HCT116 (cell line): ENCODE results near the gene HTR3B. TPM values are rescaled to one million over a fixed set of nuclear protein-coding genes. Genes with fewer than 3 reads are reported as not detected.
"Not testable (repeated sequence)": the region's sequence is repeated elsewhere in the genome, so short reads cannot be mapped to it uniquely, and the experiment has no call there.

ENCODE experiments used
- ATAC-seq: fragments of 200-7000 bp; cut with Tn5 transposase; 2 replicates; pipeline ENCODE4 v1.9.1; 2020; ENCODE audit warnings: mild to moderate bottlenecking, moderate library complexity
- BruUV-seq: library from RNA; stranded (reverse); fragments of 400-500 nt; replicated peaks from 2 replicates; lab custom pipeline; 2021; lab: Mats Ljungman, UMichigan
- CTCF ChIA-PET: fragments of 300-600 bp; sonication (Branson Sonifier 250); formaldehyde crosslinking; loops from one replicate; lab custom pipeline; 2021; ENCODE audit warnings: antibody characterized with exemption; lab: Charles Lee
- POLR2A ChIA-PET: fragments of 300-600, 350-600 bp; sonication (Branson Sonifier 250); formaldehyde crosslinking; loops from one replicate; lab custom pipeline; 2021; ENCODE audit warnings: antibody characterized with exemption; lab: Charles Lee
- RAD21 ChIA-PET, 2 experiments: fragments of 300-600 bp; sonication (Branson Sonifier 250); formaldehyde crosslinking; loops; one replicate each; lab custom pipeline; 2023; ENCODE audit warnings: low total read pairs in 2 of 2; ENCODE audit not compliant: uncharacterized antibody in 2 of 2, unreplicated experiment in 2 of 2, low non-redundant PET in 1 of 2; lab: Charles Lee
- DNase-seq: peaks from one replicate; pipeline ENCODE4 v3.0.0-alpha.2; 2010; ENCODE audit warnings: low read depth, low spot score
- H2AFZ ChIP-seq: fragments of 200-600 bp; shearing (Covaris generic), sonication (generic); 2 replicates; pipeline ENCODE4 v1.6.1; 2017; ENCODE audit warnings: low read depth, mixed run types, mixed read lengths, antibody characterized with exemption, low read length; ENCODE audit not compliant: poor library complexity, severe bottlenecking
- H3K27ac ChIP-seq: 2 replicates; pipeline ENCODE4 v1.5.1; 2012; ENCODE audit warnings: low read depth, low read length
- H3K27me3 ChIP-seq: fragments of 200-600 bp; sonication (generic); 2 replicates; pipeline ENCODE4 v1.6.1; 2016; ENCODE audit warnings: mixed run types, low read length, mixed read lengths; ENCODE audit not compliant: insufficient read depth
- H3K36me3 ChIP-seq, 2 experiments: fragments of 200-500 bp in 1 of 2; fragments of 200-600 bp in 1 of 2; sonication (Bioruptor generic) in 1 of 2; sonication (generic) in 1 of 2; 2 replicates each; pipeline versions ENCODE4 v1.5.1 to v1.6.1; 2014 to 2016; ENCODE audit warnings: low read length in 2 of 2, inconsistent platforms in 1 of 2, mixed read lengths in 1 of 2, mixed run types in 1 of 2; ENCODE audit not compliant: insufficient read depth in 2 of 2, control insufficient read depth in 1 of 2
- H3K4me1 ChIP-seq, 2 experiments: fragments of 200-600 bp in 1 of 2; sonication (generic) in 1 of 2; 2 replicates each; pipeline versions ENCODE4 v1.5.1 to v1.6.1; 2012 to 2017; ENCODE audit warnings: low read length in 2 of 2, inconsistent platforms in 1 of 2, mild to moderate bottlenecking in 1 of 2, mixed read lengths in 1 of 2, mixed run types in 1 of 2, moderate library complexity in 1 of 2; ENCODE audit not compliant: insufficient read depth in 2 of 2, control insufficient read depth in 1 of 2
- H3K4me2 ChIP-seq: fragments of 200-600 bp; sonication (generic); 2 replicates; pipeline ENCODE4 v1.6.1; 2017; ENCODE audit warnings: mixed run types, low read length, mixed read lengths
- H3K4me3 ChIP-seq, 2 experiments: fragments of 200-600 bp in 1 of 2; sonication (generic) in 1 of 2; replicated peaks in 1 of 2; 2 replicates each; pipeline ENCODE4 v1.5.1; 2011 to 2016; ENCODE audit warnings: low read length in 2 of 2, control low read depth in 1 of 2, low read depth in 1 of 2, mild to moderate bottlenecking in 1 of 2, mixed read lengths in 1 of 2, mixed run types in 1 of 2
- H3K79me2 ChIP-seq: fragments of 200-600 bp; sonication (generic); 2 replicates; pipeline ENCODE4 v1.6.1; 2017; ENCODE audit warnings: mild to moderate bottlenecking, mixed run types, low read length, moderate library complexity, mixed read lengths; ENCODE audit not compliant: insufficient read depth
- H3K9ac ChIP-seq: fragments of 200-600 bp; sonication (generic); 2 replicates; pipeline ENCODE4 v1.6.1; 2016; ENCODE audit warnings: low read length, mixed read lengths
- H3K9me2 ChIP-seq: fragments of 200-600 bp; sonication (generic), shearing (Covaris generic); 2 replicates; pipeline ENCODE4 v1.6.1; 2017; ENCODE audit warnings: mixed run types, mild to moderate bottlenecking, moderate library complexity; ENCODE audit not compliant: insufficient read depth
- H3K9me3 ChIP-seq, 2 experiments: fragments of 200-500 bp in 1 of 2; fragments of 200-600 bp in 1 of 2; sonication (Bioruptor generic) in 1 of 2; sonication (generic) in 1 of 2; 2 replicates each; pipeline ENCODE4 v1.6.1; 2014 to 2017; ENCODE audit warnings: low read length in 2 of 2, mixed read lengths in 2 of 2, inconsistent platforms in 1 of 2, low read depth in 1 of 2, mild to moderate bottlenecking in 1 of 2, mixed run types in 1 of 2, moderate library complexity in 1 of 2; ENCODE audit not compliant: control insufficient read depth in 1 of 2, insufficient read depth in 1 of 2
- H4K20me1 ChIP-seq: fragments of 200-600 bp; sonication (generic), shearing (Covaris generic); 2 replicates; pipeline ENCODE4 v1.6.1; 2017; ENCODE audit warnings: mixed run types, mild to moderate bottlenecking, moderate library complexity; ENCODE audit not compliant: insufficient read depth
- EGR1 ChIP-seq: IDR thresholded peaks from 2 replicates; pipeline ENCODE4 v1.6.1; 2012; ENCODE audit warnings: low read depth
- EZH2phosphoT487 ChIP-seq: fragments of 200-600 bp; IDR thresholded peaks from 2 replicates; pipeline ENCODE4 v1.6.1; 2018; ENCODE audit warnings: antibody characterized with exemption, borderline replicate concordance
- JUND ChIP-seq: IDR thresholded peaks from 2 replicates; pipeline ENCODE4 v1.6.1; 2012
- POLR2A ChIP-seq: IDR thresholded peaks from 2 replicates; pipeline ENCODE4 v1.7.0; 2011; ENCODE audit warnings: borderline replicate concordance; ENCODE audit not compliant: insufficient read depth, insufficient read length; ENCODE audit errors: extremely low read depth
- RAD21 ChIP-seq: IDR thresholded peaks from 2 replicates; pipeline ENCODE4 v1.6.1; 2012; ENCODE audit warnings: low read depth, mild to moderate bottlenecking
- SP1 ChIP-seq: IDR thresholded peaks from 2 replicates; pipeline ENCODE4 v1.6.1; 2012; ENCODE audit warnings: low read depth
- intact Hi-C: fragments of 100-400 bp; cut with micrococcal nuclease; formaldehyde crosslinking; loops from 2 replicates; pipeline ENCODE4 v1.10.0; 2022
- total RNA-seq: library from RNA; stranded (reverse); gene quantifications from one replicate; pipeline ENCODE4 v1.2.1, GENCODE V29; 2021; ENCODE audit not compliant: unreplicated experiment
- TF ChIP-seq, protein P1 (sequence below): IDR thresholded peaks from 2 replicates; pipeline ENCODE4 v1.6.1; 2011; ENCODE audit warnings: mild to moderate bottlenecking, low read length, moderate library complexity; ENCODE audit not compliant: insufficient replicate concordance; ENCODE audit errors: extremely low read depth
- TF ChIP-seq, protein P2 (sequence below): IDR thresholded peaks from 2 replicates; pipeline ENCODE4 v1.6.1; 2012

HTR3B gene
- total RNA-seq, 1 experiment from 2014 or later: not detected

DNA sequence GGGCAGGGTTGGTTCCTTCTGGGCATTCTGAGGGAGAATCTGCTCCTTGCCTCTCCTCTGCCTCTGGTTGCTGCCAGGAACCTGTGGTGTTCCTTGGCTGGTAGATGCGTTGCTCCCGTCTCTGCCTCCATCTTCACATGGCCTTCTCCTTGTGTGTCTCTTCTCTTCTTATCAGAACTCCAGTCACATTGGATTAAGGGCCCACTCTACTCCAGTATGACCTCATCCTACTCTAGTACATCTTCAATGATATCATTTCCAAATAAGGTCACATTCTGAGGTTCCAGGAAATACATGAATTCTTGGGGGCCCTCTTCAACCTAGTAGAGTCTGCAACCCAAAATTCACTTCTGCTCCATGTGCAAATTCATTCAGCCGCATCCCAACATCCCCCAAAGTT, 33.3 kb downstream of the HTR3B start:
- Histone ChIP-seq H3K9me2 (no peaks in the 10 kb centered on the region), H3K27me3 (0 out of 2 replicates have a peak, but pooled peaks cover 17% of the 10 kb centered on the region), H3K4me1 (no peaks in the 10 kb centered on the region)
- intact Hi-C loops: no loop called here
- TF ChIP-seq JUND (no peak), RAD21 (no peak), SP1 (no peak), EGR1 (no peak), POLR2A (no peak), EZH2phosphoT487 (no peak)
- TF ChIP-seq, protein P1, sequence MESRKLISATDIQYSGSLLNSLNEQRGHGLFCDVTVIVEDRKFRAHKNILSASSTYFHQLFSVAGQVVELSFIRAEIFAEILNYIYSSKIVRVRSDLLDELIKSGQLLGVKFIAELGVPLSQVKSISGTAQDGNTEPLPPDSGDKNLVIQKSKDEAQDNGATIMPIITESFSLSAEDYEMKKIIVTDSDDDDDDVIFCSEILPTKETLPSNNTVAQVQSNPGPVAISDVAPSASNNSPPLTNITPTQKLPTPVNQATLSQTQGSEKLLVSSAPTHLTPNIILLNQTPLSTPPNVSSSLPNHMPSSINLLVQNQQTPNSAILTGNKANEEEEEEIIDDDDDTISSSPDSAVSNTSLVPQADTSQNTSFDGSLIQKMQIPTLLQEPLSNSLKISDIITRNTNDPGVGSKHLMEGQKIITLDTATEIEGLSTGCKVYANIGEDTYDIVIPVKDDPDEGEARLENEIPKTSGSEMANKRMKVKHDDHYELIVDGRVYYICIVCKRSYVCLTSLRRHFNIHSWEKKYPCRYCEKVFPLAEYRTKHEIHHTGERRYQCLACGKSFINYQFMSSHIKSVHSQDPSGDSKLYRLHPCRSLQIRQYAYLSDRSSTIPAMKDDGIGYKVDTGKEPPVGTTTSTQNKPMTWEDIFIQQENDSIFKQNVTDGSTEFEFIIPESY: no peak
- TF ChIP-seq, all 23 proteins: peak for 0
- Histone ChIP-seq H3K79me2 (no peaks in the 10 kb centered on the region), H3K4me3 (no peak overlapping the region), H3K36me3 (no peaks in the 10 kb centered on the region), H2AFZ (no peak overlapping the region), H4K20me1 (no peaks in the 10 kb centered on the region), H3K9ac (no peak overlapping the region), H3K9me3 (no peaks in the 10 kb centered on the region), H3K4me2 (no peak overlapping the region), H3K27ac (no peak overlapping the region)
- no TSS peak for BruUV-seq
- no peak for ATAC-seq
- no peak for DNase-seq
- ChIA-PET CTCF (no interaction called here), POLR2A (no interaction called here), RAD21 (no interaction called here)

DNA sequence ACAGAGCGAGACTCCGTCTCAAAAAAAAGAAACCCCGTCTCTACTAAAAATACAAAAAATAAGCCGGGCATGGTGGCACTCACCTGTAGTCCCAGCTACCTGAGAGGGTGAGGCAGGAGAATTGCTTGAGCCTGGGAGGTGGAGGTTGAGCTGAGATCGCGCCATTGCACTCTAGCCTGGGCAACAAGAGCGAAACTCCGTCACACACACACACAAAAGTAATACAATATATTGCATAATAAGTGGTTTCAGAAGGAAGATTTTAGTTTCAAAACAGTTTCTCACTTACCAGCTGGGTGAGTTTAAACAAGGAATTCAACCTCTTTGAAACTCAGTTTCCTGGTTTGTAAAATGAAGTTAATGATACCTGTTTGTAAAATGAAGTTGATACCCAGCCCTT, 37.7 kb downstream of the HTR3B start:
- no peaks in the 10 kb centered on the region for H3K4me1 ChIP-seq
- no peaks in the 10 kb centered on the region for H3K79me2 ChIP-seq
- H3K4me3 ChIP-seq: no peak overlapping the region
- intact Hi-C loops: no loop called here
- ChIA-PET POLR2A (no interaction called here), RAD21 (no interaction called here), CTCF (no interaction called here)
- H3K9ac ChIP-seq: no peak overlapping the region
- no peak overlapping the region for H3K4me2 ChIP-seq
- H2AFZ ChIP-seq: no peak overlapping the region
- BruUV-seq: no TSS peak
- 0 out of 2 replicates have a peak, but pooled peaks cover 4% of the 10 kb centered on the region for H3K27me3 ChIP-seq
- no peak for ATAC-seq
- H3K36me3 ChIP-seq: no peaks in the 10 kb centered on the region
- no peaks in the 10 kb centered on the region for H3K9me2 ChIP-seq
- no peak overlapping the region for H3K27ac ChIP-seq
- no peak for DNase-seq
- H4K20me1 ChIP-seq: no peaks in the 10 kb centered on the region
- TF ChIP-seq RAD21 (no peak), EGR1 (no peak)
- TF ChIP-seq, protein P2, sequence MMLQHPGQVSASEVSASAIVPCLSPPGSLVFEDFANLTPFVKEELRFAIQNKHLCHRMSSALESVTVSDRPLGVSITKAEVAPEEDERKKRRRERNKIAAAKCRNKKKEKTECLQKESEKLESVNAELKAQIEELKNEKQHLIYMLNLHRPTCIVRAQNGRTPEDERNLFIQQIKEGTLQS: no peak
- H3K9me3 ChIP-seq: no peaks in the 10 kb centered on the region

DNA sequence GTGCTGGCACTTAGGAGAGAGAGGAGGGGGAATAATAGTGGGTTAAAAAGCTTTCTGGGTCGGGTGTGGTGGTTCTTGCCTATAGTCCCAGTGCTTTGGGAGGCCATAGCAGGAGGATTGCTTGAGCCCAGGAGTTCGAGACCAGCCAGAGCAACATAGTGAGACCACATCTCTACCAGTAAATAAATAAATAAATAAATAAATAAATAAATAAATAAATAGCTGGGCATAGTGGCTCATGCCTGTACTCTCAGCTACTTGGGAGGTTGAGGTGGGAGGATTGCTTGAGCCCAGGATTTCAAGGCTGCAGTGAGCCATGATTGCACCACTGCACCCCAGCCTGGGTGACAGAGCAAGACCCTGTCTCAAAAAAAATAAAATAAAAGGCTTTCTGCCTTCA, 41.6 kb downstream of the HTR3B start:
- H3K79me2 ChIP-seq, intact Hi-C loops, ATAC-seq, H3K4me2 ChIP-seq, H3K36me3 ChIP-seq, H3K9ac ChIP-seq, H3K27ac ChIP-seq, H3K4me3 ChIP-seq, H3K9me3 ChIP-seq, POLR2A ChIA-PET, RAD21 ChIA-PET, H4K20me1 ChIP-seq, BruUV-seq, H2AFZ ChIP-seq, H3K9me2 ChIP-seq, H3K4me1 ChIP-seq, H3K27me3 ChIP-seq, DNase-seq: not testable (repeated sequence)
- CTCF ChIA-PET: interaction anchor here (1.2 kb wide), 1 partner anchor 40 kb away, joined by 3 read pairs; no protein-coding TSS in a partner anchor
